Measurements from ENCODE around the gene KDF1. TPM values are rescaled to one million over a fixed set of nuclear protein-coding genes. Genes with fewer than 3 reads are reported as not detected.
A peak's percentile ranks its signal among the peaks of the same experiment; 100 is the strongest.

Gene KDF1
- total RNA-seq, 1 donor from 2014 or later, result 12.2 TPM

DNA sequence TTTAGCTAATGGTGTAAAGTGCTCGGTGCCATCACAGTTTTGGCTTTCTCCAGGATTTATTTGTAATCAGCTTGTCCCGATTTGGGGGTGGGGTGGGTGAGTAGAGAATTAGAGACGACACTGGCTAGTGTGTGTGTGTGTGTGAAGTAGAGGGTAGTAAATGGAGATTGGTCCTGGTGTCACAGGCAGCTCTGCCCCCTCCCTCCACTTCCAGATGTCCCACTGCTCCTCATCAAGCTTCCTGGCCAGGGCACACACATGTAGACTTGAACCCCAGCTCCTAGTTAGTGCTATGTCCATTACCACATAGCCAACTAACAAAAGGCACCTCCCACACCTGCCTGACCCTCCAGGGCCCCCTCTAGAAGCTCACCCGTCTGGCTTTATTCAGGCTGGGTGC is 36.4 kb upstream of the KDF1 start:
- no peak for DNase-seq (ENCODE audit: extremely low spot score, unreplicated experiment)
- no peak overlapping the region for H3K27ac Mint-ChIP-seq
- H3K9me3 Mint-ChIP-seq, result no peaks in the 10 kb centered on the region
- H3K4me1 Mint-ChIP-seq (ENCODE audit: unreplicated experiment), result peaks cover 54% of the 10 kb centered on the region
- H3K4me3 Mint-ChIP-seq, result peak overlapping the region; percentile 90
- H3K27me3 Mint-ChIP-seq, result peaks cover 27% of the 10 kb centered on the region
- TF ChIP-seq, protein P1, sequence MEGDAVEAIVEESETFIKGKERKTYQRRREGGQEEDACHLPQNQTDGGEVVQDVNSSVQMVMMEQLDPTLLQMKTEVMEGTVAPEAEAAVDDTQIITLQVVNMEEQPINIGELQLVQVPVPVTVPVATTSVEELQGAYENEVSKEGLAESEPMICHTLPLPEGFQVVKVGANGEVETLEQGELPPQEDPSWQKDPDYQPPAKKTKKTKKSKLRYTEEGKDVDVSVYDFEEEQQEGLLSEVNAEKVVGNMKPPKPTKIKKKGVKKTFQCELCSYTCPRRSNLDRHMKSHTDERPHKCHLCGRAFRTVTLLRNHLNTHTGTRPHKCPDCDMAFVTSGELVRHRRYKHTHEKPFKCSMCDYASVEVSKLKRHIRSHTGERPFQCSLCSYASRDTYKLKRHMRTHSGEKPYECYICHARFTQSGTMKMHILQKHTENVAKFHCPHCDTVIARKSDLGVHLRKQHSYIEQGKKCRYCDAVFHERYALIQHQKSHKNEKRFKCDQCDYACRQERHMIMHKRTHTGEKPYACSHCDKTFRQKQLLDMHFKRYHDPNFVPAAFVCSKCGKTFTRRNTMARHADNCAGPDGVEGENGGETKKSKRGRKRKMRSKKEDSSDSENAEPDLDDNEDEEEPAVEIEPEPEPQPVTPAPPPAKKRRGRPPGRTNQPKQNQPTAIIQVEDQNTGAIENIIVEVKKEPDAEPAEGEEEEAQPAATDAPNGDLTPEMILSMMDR (conservative IDR thresholded peaks at IDR 0.05), result no peak
- no peaks in the 10 kb centered on the region for H3K36me3 Mint-ChIP-seq

DNA sequence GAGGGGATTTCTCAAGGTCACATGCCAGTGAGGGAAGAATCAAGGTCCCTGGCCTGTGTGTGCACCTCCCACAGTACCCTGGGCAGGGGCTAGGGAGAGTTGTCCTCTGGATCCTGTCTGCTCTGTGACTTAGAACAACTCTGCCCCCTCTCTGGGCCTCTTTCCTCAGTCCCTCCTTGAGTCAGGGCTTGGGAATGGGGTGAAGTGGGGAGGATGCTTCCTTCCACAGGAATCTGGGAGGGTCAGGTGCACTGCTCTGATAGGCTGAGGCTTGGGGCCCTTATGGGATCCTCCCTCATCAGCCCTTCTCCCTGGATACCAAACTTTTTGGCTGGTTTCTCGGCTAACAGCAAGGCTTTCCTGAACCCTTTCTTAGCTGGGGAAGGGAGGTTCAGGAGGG is 35.8 kb upstream of the KDF1 start:
- H3K36me3 Mint-ChIP-seq, result no peaks in the 10 kb centered on the region
- TF ChIP-seq, protein P1 (conservative IDR thresholded peaks at IDR 0.05), result no peak
- peaks cover 57% of the 10 kb centered on the region for H3K4me1 Mint-ChIP-seq (ENCODE audit: unreplicated experiment)
- peak overlapping the region; percentile 59 for H3K27ac Mint-ChIP-seq
- H3K4me3 Mint-ChIP-seq, result peak overlapping the region; percentile 90
- no peak for DNase-seq (ENCODE audit: extremely low spot score, unreplicated experiment)
- H3K27me3 Mint-ChIP-seq, result peaks cover 33% of the 10 kb centered on the region
- no peaks in the 10 kb centered on the region for H3K9me3 Mint-ChIP-seq

DNA sequence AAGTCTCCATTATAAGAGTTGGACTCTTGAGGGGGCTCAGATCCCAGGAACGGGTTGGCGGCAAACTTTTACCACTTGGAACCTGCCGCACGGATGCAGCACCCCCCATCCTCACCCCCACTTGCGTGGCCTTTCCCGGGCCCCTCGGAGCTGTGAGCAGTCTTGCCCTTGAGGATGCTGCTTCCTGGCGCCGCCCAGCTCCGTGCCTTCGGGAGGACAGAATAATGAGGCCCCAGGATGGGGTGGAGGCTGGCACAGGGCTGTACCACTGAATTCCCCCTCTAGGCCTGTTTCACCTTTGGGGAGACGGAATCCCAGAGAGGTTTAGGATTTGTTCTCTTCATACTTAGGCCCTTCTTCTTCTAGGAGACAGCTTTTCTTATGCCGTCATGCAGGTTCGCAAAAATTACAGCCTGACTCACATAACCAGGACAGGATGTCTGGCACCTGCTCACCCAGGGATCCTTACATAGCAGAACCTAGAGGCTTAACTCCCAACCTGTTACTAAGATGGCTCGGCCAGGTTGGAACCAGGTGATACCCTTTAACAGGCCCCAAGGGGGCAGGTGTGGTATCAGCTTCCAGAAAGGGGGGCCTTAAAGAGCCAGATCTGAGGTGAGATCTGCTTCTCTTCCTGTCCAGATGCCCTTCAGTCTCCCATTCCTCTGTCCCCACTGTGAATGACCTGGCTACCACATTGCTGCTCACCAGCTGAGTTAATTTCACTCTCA is 34.7 kb upstream of the KDF1 start:
- H3K4me3 Mint-ChIP-seq, result peak overlapping the region; percentile 90
- no peaks in the 10 kb centered on the region for H3K36me3 Mint-ChIP-seq
- peak overlapping the region; percentile 59 for H3K27ac Mint-ChIP-seq
- no peak for DNase-seq (ENCODE audit: extremely low spot score, unreplicated experiment)
- peaks cover 55% of the 10 kb centered on the region for H3K4me1 Mint-ChIP-seq (ENCODE audit: unreplicated experiment)
- H3K27me3 Mint-ChIP-seq, result peaks cover 41% of the 10 kb centered on the region
- TF ChIP-seq, protein P1 (conservative IDR thresholded peaks at IDR 0.05), result no peak
- H3K9me3 Mint-ChIP-seq, result no peaks in the 10 kb centered on the region

DNA sequence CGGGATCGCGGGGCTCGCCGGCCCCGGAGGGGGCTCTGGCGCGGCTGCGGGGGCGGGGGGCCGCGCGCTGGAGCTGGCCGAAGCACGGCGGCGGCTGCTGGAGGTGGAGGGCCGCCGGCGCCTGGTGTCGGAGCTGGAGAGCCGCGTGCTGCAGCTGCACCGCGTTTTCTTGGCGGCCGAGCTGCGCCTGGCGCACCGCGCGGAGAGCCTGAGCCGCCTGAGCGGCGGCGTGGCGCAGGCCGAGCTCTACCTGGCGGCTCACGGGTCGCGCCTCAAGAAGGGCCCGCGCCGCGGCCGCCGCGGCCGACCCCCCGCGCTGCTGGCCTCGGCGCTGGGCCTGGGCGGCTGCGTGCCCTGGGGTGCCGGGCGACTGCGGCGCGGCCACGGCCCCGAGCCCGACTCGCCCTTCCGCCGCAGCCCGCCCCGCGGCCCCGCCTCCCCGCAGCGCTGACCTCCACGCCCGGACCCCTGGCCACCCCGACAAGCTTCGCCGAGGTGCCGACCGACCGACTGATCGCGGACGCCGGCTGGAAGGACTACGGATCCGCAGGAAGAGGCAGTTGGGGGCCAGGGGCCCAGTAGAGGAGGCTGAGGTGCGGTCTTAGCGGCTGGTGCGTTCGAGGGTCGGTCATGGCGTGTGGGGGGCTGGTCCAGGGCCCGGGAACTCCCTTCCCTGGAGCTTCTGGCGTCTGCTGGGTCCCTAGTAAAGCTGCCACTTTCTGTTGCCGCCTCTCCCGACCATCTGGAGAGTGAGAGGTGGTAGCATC is 33.9 kb upstream of the KDF1 start:
- H3K4me1 Mint-ChIP-seq (ENCODE audit: unreplicated experiment), result peaks cover 51% of the 10 kb centered on the region

DNA sequence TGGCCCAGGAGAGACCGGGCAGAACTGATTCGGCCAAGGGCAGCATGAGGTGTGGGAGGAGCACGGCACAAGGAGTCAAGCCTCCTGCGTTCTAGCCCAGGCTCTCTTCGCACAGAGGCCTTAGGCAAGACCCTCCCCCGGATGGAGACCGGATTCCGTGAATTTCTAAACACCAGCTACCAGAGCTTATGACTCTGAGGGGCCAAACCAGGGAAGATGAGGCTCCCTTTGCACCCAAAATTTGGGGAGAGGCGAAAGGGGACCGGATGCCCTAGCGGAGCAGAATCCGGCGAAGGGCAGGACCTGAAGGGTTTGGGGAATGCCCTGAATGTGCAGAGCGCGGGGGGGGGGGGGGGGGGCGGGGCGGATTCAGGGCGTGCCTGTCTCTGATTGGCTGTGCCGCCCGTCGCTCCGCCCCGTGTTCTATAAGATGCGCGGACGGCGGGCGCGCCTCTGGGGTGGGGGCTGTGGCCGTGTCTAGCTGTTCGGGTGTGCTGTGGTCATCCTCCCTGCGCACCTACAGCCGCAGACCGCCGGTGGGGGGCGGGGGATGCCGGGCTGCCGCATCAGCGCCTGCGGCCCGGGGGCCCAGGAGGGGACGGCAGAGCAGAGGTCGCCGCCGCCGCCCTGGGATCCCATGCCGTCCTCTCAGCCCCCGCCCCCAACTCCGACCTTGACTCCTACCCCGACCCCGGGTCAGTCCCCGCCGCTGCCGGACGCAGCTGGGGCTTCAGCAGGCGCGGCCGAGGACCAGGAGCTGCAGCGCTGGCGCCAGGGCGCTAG is 33.2 kb upstream of the KDF1 start, which contains the start of gene TRNP1:
TSS of gene TRNP1 (plus strand) at position 456 of the 783 bp plus-strand sequence. CDS start at position 551, 95 bp downstream.
- Mint-ChIP-seq H3K27ac (peak within 1 kb of the TSS; percentile 91), H3K4me1 (ENCODE audit: unreplicated experiment) (peaks cover 45% of the 10 kb centered on the region), H3K27me3 (peaks cover 41% of the 10 kb centered on the region), H3K4me3 (peak within 1 kb of the TSS; percentile 91), H3K36me3 (no peaks in the 10 kb centered on the region), H3K9me3 (no peaks in the 10 kb centered on the region)
- no peak for DNase-seq (ENCODE audit: extremely low spot score, unreplicated experiment)
- TF ChIP-seq, protein P1 (conservative IDR thresholded peaks at IDR 0.05), result peak; percentile 22

More for the DNA sequence above, 33.9 kb upstream of the KDF1 start:
- TF ChIP-seq, protein P1 (conservative IDR thresholded peaks at IDR 0.05), result no peak
- no peak for DNase-seq (ENCODE audit: extremely low spot score, unreplicated experiment)
- Mint-ChIP-seq H3K27me3 (peaks cover 41% of the 10 kb centered on the region), H3K4me3 (peak overlapping the region; percentile 90), H3K9me3 (no peaks in the 10 kb centered on the region), H3K36me3 (no peaks in the 10 kb centered on the region), H3K27ac (no peak overlapping the region)

Data from type B pancreatic cell (in vitro differentiated cells).